Effector CD8-positive, alpha-beta T cell (primary cell): Measurements from ENCODE around the gene HSPB1.
"Not testable (repeated sequence)": the region's sequence is repeated elsewhere in the genome, so short reads cannot be mapped to it uniquely, and the experiment has no call there.

Source experiments
- DNase-seq: peaks from one replicate; lab custom pipeline; 2025; lab: John Stamatoyannopoulos, UW
- total RNA-seq, 4 experiments: gene quantifications; one replicate each; lab custom pipeline; 2026; lab: John Stamatoyannopoulos, UW

HSPB1 gene
- 4.5 to 11.4 (median 6.8) reads per million in 4 experiments for total RNA-seq

DNA sequence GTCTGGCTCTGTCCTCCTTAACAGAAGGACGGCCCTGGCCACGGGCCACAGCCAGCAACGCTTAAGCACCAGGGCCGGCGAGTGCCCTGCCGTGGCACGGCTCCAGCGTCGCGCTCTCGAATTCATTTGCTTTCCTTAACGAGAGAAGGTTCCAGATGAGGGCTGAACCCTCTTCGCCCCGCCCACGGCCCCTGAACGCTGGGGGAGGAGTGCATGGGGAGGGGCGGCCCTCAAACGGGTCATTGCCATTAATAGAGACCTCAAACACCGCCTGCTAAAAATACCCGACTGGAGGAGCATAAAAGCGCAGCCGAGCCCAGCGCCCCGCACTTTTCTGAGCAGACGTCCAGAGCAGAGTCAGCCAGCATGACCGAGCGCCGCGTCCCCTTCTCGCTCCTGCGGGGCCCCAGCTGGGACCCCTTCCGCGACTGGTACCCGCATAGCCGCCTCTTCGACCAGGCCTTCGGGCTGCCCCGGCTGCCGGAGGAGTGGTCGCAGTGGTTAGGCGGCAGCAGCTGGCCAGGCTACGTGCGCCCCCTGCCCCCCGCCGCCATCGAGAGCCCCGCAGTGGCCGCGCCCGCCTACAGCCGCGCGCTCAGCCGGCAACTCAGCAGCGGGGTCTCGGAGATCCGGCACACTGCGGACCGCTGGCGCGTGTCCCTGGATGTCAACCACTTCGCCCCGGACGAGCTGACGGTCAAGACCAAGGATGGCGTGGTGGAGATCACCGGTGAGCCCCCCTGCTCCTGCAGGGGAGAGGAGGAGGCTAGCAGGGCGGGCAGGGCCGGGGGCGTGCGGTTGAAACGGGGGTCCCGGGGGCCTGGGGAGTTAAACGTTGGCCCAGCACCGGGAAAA, at the start of gene HSPB1:
TSS of gene HSPB1 (plus strand) at position 327 of the 855 bp plus-strand sequence. CDS start at position 367, 40 bp downstream.
- DNase-seq: peak; percentile 33

GRCh38 chr7:76254781-76255180, 47.7 kb upstream of the HSPB1 start:
- no peak for DNase-seq

- DNase-seq: no peak
Measured at GRCh38 chr7:76257973-76258372, 44.5 kb upstream of the HSPB1 start.

DNA sequence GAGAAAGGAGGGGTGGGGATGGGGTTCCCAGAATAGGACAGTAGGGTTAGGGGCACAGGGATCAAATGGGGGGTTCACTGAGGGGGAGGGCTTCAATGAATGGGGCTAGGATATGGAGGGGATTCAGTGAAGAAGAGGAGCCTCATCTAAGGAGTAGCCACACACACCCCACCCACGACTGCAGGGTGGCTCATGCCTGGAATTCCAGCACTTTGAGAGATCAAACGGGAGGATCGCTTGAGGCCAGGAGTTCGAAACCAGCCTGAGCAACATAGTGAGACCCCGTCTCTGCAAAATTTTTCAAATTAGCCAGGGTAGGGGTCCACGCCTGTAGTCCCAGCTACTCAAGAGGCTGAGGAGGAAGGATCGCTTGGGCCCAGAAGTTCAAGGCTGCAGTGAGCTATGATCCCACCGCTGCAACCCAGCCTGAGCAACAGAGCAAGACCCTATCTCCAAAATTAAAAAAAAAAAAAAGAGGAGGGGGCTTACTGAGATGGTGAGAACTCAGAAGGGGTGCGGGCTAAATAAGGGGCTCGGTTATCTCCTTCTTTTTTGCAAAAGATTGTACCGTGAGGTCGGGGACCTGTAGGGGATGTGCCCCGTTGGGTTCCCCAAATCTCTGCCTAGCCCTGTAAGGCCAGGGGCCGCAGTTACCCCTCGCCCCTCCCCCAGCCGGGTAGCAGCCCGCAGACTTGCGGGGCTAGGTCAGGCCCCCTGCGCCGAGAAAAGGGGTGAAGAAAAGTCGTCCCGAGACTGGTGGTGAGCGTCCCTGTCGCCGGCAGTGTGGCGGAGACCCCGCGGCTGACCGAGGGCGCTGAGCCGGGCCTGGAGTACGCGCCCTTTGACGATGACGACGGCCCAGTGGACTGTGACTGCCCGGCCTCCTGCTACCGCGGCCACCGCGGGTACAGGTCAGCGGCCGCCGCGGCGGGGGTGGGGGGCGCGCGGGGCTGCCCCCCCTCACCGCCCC, 43.1 kb upstream of the HSPB1 start:
- no peak for DNase-seq

DNA sequence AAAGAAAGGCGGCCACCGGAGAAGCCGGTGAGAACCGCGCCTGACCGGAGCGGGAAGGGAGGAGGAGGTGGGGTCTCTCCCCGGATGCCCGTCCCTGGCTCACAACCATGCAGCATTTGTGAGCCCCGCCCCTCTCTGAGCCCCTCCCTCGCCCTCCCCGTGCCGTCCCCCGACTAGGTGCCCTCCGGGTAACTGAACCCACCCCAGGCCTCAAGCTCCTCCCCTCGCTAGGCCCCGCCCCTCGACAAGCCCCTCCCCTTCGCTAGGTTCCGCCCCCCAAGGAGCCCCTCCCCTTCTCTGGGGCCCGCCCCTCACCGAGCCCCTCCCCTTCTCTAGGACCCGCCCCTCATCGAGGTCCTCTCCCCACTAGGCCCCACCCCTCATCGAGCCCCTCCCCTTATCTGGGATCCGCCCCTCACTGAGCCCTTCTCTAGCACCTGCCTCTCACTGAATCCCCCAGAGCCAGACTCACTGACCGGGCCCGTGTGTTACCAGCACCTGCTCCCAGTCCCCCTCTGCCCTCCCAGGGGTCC, 42.2 kb upstream of the HSPB1 start:
- DNase-seq: peak; percentile 63

- DNase-seq: no peak
Measured at GRCh38 chr7:76261329-76261728, 41.1 kb upstream of the HSPB1 start.

DNA sequence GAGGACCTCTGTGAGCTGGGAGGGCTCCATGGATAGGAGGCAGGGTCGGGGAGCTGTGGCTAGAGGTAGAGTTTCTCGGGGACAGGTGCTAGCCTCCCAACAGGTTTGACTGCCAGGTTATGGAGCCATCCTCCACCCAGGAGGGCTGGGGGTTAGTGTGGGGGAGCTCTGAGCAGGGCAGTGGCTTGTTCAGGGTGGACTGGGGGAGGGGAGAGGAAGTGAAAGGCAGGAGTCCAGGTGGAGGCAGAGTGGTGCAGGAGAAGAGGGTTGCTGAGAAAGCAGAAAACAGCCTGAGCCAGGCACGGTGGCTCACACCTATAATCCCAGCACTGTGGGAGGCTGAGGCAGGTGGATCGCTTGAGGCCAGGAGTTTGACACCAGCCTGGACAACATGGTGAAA, 40.5 kb upstream of the HSPB1 start:
- DNase-seq: no peak

DNA sequence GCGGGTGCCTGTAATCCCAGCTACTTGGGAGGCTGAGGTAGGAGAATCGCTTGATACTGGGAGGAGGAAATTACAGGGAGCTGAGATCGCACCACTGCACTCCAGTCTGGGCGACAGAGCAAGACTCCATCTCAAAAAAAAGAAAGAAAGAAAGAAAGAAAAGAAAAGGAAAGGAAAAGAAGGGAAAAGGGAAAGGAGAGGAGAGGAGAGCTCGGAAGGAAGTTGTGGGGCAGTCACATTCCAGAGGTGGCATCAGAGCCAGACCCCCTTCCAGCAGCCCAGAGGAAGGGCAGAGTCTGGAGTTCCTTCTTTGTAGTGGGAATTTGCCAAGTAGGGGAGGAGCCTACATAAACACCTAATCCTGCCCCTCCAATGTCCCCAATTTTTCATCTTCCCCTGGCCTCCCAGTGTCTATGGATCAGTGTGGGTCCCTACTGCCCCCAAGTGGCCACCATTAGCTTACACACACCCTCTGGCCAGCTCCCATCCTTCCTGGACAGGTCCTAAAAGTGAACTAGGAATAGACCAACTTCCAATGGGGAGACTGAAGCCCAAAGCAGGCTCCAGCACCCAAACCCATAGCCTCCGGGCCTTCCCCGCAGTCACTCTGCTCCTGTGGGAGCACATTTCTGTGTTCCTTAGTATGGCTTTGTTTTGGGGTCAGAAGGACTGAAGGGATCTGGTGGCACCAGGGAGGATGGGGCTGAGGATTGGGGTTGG, 39.6 kb upstream of the HSPB1 start:
- peak; percentile 4 for DNase-seq

- no peak for DNase-seq
Measured at GRCh38 chr7:76265299-76265698, 37.2 kb upstream of the HSPB1 start.

- DNase-seq: no peak
Measured at GRCh38 chr7:76267107-76267893, 35.2 kb upstream of the HSPB1 start.

DNA sequence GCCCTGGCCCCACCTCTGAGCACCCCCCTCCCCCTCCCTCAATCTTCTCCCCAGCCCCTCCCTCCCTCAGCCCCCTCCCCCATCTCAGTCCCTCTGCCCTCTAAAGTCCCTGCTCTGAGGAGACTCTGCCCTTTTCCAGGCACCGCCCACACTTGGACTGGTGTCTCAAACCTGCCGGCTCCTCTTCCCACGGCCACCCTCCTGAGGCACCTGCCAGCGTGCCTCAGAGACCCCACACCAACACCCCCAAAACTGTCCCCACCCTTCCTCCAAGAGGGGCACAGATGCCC, 34.6 kb upstream of the HSPB1 start:
- DNase-seq: no peak

- DNase-seq: no peak
Measured at GRCh38 chr7:76268376-76268775, 34.1 kb upstream of the HSPB1 start.

DNA sequence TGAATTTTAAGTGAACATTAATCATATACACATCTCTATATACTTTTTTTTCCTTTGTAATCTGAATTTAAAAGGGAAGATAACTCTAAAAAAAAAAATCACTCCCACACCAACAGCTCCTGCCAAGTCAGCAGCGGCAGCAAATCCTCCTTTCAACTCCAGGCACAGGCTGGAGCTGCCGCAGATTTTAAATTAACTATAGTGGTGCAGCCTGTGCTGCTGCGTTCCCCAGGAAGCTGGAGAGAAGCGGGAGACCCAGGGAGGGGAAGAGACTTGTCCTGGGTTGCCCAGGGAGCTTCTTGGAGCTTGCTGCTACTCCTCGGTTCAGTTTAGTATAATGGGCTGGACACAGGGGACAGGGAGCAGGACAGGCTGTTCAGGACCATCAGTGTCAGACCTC, 32.6 kb upstream of the HSPB1 start:
- DNase-seq: no peak

GRCh38 chr7:76271384-76271783, 31.1 kb upstream of the HSPB1 start:
- not testable (repeated sequence) for DNase-seq

DNA sequence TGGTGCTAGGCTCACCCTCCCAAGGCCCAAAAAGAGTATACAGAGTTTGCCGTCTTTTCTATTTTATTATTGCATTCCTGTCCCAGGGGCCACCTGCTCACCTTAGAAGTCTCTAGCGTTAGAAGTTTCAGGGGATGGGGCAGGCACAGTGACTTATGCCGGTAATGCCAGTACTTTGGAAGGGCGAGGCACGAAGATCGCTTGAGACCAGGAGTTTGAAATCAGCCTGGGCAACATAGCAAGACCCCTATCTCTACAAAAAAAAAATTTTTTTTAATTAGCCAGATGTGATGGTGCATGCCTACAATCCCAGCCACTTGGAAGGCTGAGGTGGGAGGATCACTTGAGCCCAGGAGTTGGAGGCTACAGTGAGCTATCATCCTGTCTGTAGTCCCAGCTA, 30.3 kb upstream of the HSPB1 start:
- no peak for DNase-seq

DNA sequence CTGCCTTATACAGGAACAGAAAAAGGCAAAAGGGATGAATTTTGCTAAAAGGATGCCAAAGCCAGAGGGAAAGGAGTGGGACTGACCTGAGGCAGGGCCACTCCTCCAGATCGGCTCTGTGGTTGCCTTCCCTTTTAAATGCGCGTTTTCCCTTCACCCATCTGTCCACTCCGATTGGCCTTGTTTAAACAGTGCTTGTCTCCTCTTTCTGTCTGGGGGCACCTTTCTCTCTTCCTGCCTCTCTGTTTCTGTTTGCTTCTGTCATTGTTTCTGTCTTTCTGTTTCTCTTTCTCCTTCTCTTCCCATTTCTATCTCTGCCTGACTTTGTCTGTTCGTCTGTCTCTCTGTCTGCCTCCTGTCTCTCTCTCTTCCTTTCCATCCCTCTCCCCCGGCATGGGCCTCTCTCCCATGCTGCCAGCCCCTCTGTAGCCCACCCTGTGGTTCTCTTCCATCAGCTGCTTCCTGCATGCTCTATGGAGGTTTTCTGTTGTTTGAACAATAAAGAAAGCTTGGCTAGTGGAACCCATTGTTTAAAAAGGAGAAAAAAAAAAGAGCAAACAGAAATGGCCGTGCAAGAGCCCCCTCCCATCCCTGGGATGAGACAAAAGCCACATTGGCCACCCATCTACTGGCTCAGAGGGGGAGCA, 29.5 kb upstream of the HSPB1 start:
- DNase-seq: no peak

DNA sequence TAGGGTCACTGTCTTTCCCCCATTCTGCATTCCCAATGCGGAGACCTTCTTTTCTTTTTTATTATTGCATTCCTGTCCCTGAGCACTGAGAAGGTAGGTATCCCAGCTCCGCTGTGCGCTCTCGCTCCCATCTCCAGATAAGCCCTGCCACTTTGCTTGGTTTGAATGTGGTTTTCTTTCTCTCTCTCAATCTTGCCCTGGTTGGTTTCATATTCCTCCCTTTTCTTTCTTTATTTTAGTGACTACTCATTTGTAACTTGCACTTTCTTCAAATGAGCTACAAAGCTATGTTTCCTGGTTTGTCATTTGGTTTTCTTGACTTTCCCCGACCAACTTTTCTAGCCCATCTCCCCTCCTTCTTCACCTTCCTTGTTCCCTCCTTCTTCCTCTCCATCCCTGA, 29.0 kb upstream of the HSPB1 start:
- DNase-seq: no peak

- no peak for DNase-seq
Measured at GRCh38 chr7:76278540-76278939, 23.9 kb upstream of the HSPB1 start.

- no peak for DNase-seq
Measured at GRCh38 chr7:76280408-76280807, 22.1 kb upstream of the HSPB1 start.

GRCh38 chr7:76281006-76281705, 21.3 kb upstream of the HSPB1 start:
- no peak for DNase-seq
